Measurements from ENCODE around the gene ZNF148.

GRCh38 chr3:125229707-125230106, 145.4 kb downstream of the ZNF148 start:
- no peak for TF ChIP-seq CTCF (IDR thresholded peaks at IDR 0.05)
- no peak for TF ChIP-seq ZFX (IDR thresholded peaks at IDR 0.05; ENCODE audit: borderline replicate concordance)

Data from 22Rv1 (cell line).